GM12865 (cell line): Measurements from ENCODE around the gene KRT36.

Source experiments
- DNase-seq: peaks from one replicate; pipeline ENCODE4 v3.0.0; 2010; ENCODE audit warnings: low read depth
- H3K4me3 ChIP-seq: 2 replicates; pipeline ENCODE4 v1.5.1; 2011; ENCODE audit warnings: mild to moderate bottlenecking, low read depth, low read length, control low read depth
- TF ChIP-seq, protein P1 (sequence below): IDR thresholded peaks from 2 replicates; pipeline ENCODE4 v1.5.1; 2011; ENCODE audit warnings: low read length, control low read depth, low read depth, inconsistent platforms; ENCODE audit not compliant: insufficient read depth; ENCODE audit errors: missing control alignments

Gene KRT36

DNA sequence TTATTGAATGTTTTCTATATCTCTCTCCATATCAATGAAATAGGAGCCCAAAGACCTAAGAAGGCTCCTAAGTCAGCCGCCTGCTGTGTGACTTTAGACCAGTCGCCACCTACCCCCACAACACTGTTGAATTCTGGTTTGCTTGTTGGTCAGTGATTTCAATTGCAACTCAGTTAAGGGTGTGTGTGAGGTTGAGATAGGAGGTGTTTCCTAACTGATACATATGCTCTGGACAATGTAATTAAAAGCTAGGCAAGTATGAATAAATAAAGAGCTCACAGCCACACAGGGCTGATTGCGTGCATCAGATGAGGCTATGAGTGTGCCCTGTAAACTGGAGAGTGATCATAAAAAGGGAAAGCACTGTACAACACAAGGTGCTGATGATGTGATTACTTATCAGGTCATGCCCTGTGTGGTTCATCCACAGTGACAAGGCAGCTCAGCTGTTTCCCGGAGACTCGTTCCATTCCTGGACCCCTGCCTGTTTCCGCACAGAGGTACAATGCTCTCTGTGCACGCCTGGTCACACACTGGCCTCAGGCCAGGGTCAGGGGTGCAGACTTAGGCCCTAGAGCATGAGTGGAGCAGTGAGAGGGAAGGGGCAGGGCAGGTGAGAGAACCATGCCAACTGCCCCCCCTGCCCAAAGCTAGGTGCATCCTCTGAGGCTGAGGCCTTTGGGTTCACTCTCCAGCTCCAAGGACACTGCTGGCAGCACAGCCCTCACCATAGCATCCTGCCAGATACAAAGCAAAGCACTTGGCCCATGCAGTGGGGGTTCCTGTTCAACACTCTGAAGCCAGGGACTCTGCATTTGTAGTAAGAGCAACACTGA, 5.5 kb downstream of the KRT36 start:
- no peak for DNase-seq
- TF ChIP-seq, protein P1, sequence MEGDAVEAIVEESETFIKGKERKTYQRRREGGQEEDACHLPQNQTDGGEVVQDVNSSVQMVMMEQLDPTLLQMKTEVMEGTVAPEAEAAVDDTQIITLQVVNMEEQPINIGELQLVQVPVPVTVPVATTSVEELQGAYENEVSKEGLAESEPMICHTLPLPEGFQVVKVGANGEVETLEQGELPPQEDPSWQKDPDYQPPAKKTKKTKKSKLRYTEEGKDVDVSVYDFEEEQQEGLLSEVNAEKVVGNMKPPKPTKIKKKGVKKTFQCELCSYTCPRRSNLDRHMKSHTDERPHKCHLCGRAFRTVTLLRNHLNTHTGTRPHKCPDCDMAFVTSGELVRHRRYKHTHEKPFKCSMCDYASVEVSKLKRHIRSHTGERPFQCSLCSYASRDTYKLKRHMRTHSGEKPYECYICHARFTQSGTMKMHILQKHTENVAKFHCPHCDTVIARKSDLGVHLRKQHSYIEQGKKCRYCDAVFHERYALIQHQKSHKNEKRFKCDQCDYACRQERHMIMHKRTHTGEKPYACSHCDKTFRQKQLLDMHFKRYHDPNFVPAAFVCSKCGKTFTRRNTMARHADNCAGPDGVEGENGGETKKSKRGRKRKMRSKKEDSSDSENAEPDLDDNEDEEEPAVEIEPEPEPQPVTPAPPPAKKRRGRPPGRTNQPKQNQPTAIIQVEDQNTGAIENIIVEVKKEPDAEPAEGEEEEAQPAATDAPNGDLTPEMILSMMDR, result no peak
- no peak overlapping the region for H3K4me3 ChIP-seq

DNA sequence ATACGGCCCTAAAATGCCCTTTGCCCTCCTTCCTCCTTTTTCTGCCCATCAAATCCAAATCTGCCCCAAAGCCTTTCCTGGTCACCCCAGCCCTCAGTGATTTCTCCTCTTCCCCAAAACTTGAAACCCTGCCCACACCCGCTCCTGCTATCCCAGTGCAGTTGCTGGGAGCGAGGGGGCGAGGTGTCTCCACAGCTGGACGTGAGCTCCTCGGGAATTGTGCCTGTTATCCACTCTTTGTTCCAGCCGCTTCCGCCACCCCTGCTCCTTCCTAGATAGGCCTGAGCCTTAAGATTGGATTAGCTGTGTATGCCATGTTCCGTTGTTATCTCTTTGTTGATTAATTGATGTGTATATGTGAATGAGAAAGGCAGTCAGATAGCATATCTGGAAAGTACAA, 6.2 kb downstream of the KRT36 start:
- TF ChIP-seq, protein P1, result no peak
- H3K4me3 ChIP-seq, result no peak overlapping the region
- no peak for DNase-seq

DNA sequence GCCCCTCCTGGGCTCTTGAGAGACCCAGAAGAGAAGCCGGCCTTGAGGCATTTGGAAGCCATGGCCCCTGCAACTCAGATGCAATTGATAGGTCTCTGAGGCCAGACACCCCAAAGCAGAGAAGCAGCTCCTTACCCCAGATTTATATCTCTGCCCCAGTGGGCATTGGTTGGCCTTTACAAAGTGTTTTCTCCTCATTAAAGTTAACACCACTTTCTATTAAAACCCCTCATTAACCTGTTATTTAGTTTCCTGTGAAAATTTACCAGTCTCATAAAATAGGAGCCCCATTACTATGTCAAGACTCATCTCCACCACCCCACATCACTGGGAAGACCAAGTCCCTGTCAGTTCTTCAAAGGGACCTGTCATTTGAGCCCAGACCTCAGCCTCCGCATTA, 8.7 kb downstream of the KRT36 start, which contains the start of gene KRT35:
Gene KRT35, minus strand, starts transcription at position 116 of the 400 bp plus-strand sequence. Its CDS starts 54 bp downstream, at position 62.
- DNase-seq, result no peak
- TF ChIP-seq, protein P1, result no peak

DNA sequence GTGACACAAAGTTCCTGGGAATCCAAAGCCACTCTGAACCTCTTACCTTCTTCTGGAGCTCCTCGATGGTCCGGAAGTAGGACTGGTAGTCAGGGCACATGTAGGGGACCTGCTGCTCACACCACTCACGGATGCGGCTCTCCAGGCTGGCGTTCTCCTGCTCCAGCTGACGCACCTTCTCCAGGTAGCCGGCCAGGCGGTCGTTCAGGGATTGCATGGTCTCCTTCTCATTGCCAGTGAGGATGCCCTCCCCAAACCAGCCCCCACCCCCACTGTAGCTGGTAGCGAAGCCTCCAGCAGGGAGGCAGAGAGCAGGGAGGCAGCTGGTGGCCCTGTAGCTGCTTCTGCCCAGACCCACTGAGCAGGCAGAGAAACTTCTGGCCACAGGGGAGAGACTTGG, 9.1 kb downstream of the KRT36 start:
- TF ChIP-seq, protein P1, result no peak
- DNase-seq, result no peak
- no peak overlapping the region for H3K4me3 ChIP-seq

More for the DNA sequence above, 8.7 kb downstream of the KRT36 start, which contains the start of gene KRT35:
- no peak within 1 kb of the TSS for H3K4me3 ChIP-seq

DNA sequence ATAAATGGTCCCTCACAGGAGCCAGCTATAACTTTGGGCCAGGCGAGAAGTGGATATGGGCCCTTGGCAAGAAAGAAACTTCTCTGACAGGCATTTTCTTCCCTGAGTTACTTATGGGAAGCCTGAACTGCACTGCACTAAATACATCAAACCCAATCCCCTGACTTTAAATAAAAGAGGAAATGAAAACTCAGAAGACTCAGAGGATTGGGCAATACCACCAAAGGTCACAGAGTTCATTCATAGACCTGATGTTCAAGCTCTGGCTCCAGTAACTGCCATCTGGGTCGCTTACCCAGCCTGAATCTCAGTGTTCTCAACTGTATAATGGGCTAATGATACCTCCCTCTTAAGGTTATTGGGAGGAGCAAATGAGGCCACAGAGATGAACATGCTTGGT, 9.6 kb downstream of the KRT36 start:
- no peak for DNase-seq
- TF ChIP-seq, protein P1, result no peak
- no peak overlapping the region for H3K4me3 ChIP-seq

DNA sequence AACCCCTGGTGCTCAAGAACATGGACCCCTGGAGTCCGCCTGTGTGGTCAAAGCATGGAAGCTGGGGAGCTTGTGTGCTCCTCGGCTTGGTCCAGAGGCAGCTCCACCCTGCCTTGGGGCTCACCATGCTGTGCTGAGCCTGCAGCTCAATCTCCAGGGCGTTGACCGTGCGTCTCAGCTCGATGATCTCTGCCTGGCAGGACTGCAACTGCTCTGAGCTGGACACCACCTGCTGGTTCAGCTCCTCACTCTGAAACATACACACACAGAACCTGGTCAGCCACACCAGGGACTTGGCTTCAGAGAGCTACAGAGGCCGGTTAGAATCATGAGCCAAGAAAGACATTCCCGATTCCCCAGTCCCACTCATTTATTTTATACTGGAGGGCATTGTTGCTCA, 11.5 kb downstream of the KRT36 start:
- DNase-seq, result no peak
- TF ChIP-seq, protein P1, result no peak
- no peak overlapping the region for H3K4me3 ChIP-seq
